A549 (cell line): ENCODE results near the gene SLC13A5. TPM values are rescaled to one million over a fixed set of nuclear protein-coding genes. Genes with fewer than 3 reads are reported as not detected.

Experiments
- ATAC-seq, 2 experiments: fragments of 200-7000 bp in 1 of 2; fragments of >200 bp in 1 of 2; cut with Nextera tagmentation in 1 of 2; cut with Tn5 transposase in 1 of 2; 3 replicates each; pipeline versions ENCODE4 v1.8.0 to v1.9.1; 2018 to 2020; ENCODE audit warnings: mild to moderate bottlenecking in 1 of 2, moderate library complexity in 1 of 2
- CTCF ChIA-PET: fragments of 300-600 bp; sonication (Branson Sonifier 250); formaldehyde crosslinking; extraction: SDS; loops from one replicate; lab custom pipeline; 2021; ENCODE audit warnings: antibody characterized with exemption, inconsistent platforms; lab: Yijun Ruan, JAX
- POLR2A ChIA-PET: fragments of 350-600 bp; formaldehyde crosslinking; extraction: SDS; loops from one replicate; lab custom pipeline; 2021; ENCODE audit warnings: antibody characterized with exemption, inconsistent platforms; lab: Yijun Ruan, JAX
- DNase-seq, 2 experiments: peaks; one replicate each; pipeline versions ENCODE4 v3.0.0 to v3.0.0-alpha.2; 2011 to 2016; ENCODE audit warnings: low read depth in 1 of 2, low spot score in 1 of 2
- FAIRE-seq: peaks from 2 replicates; lab custom pipeline; 2011; peaks lifted over from hg19 to GRCh38; lab: Jason Lieb, UNC
- H3K27ac ChIP-seq, 2 experiments: fragments of >200 bp; sonication (Bioruptor Twin); formaldehyde crosslinking; 3 replicates each; pipeline ENCODE4 v1.5.1; 2016 to 2017
- H3K4me1 ChIP-seq: fragments of >200 bp; sonication (Bioruptor Twin); formaldehyde crosslinking; 3 replicates; pipeline ENCODE4 v1.6.1; 2016
- H3K4me2 ChIP-seq: fragments of >200 bp; sonication (Bioruptor Twin); formaldehyde crosslinking; 3 replicates; pipeline ENCODE4 v1.6.1; 2016
- H3K4me3 ChIP-seq: fragments of >200 bp; sonication (Bioruptor Twin); formaldehyde crosslinking; 3 replicates; pipeline ENCODE4 v1.5.1; 2016
- H3K9me3 ChIP-seq: fragments of >200 bp; sonication (Bioruptor Twin); formaldehyde crosslinking; 3 replicates; pipeline ENCODE4 v1.6.1; 2016
- CBX2 ChIP-seq: fragments of 200-600 bp; sonication (generic); IDR thresholded peaks from 2 replicates; pipeline ENCODE4 v1.6.1; 2016; ENCODE audit warnings: low read depth, mild to moderate bottlenecking, borderline replicate concordance
- CEBPB ChIP-seq, 2 experiments: fragments of >200 bp in 1 of 2; sonication (Bioruptor Twin) in 1 of 2; formaldehyde crosslinking in 1 of 2; IDR thresholded peaks; 2 replicates each; pipeline ENCODE4 v1.6.1; 2012 to 2016
- CHD2 ChIP-seq: fragments of 150-350 bp; IDR thresholded peaks from 2 replicates; pipeline ENCODE4 v1.6.1; 2014; ENCODE audit warnings: low read length; ENCODE audit not compliant: partially characterized antibody
- CTCF ChIP-seq: fragments of >200 bp; sonication (Bioruptor Twin); formaldehyde crosslinking; IDR thresholded peaks from 3 replicates; pipeline ENCODE4 v1.5.1; 2016
- EP300 ChIP-seq, 2 experiments: fragments of >200 bp; sonication (Bioruptor Twin); formaldehyde crosslinking; IDR thresholded peaks; 2 replicates in 1 of 2; 3 replicates in 1 of 2; pipeline ENCODE4 v1.6.1; 2016 to 2017
- ESRRA ChIP-seq: fragments of 150-350 bp; IDR thresholded peaks from 2 replicates; pipeline ENCODE4 v1.6.1; 2014; ENCODE audit warnings: mild to moderate bottlenecking, low read length, borderline replicate concordance
- HOXB13 ChIP-seq: fragments of 250-450 bp; sonication (Bioruptor Pico); IDR thresholded peaks from 2 replicates; pipeline ENCODE4 v1.5.0; 2020; ENCODE audit warnings: low read depth, mild to moderate bottlenecking, moderate library complexity
- JUN ChIP-seq, 2 experiments: fragments of >200 bp; sonication (Bioruptor Twin); formaldehyde crosslinking; IDR thresholded peaks; 2 replicates in 1 of 2; 3 replicates in 1 of 2; pipeline ENCODE4 v1.6.1; 2016 to 2017
- KDM1A ChIP-seq: fragments of 200-600 bp; sonication (generic); IDR thresholded peaks from 2 replicates; pipeline ENCODE4 v1.6.1; 2016; ENCODE audit warnings: low read depth, mild to moderate bottlenecking
- KDM5A ChIP-seq: fragments of 200-600 bp; sonication (generic); IDR thresholded peaks from 2 replicates; pipeline ENCODE4 v1.6.1; 2016; ENCODE audit warnings: antibody characterized with exemption, mild to moderate bottlenecking
- MAFK ChIP-seq: fragments of 450-650 bp; IDR thresholded peaks from 2 replicates; pipeline ENCODE4 v1.6.1; 2014; ENCODE audit not compliant: partially characterized antibody
- NFE2L2 ChIP-seq: fragments of 150-350 bp; conservative IDR thresholded peaks from 2 replicates; pipeline ENCODE4 v1.6.1; 2014; ENCODE audit warnings: low read length
- PBX3 ChIP-seq: IDR thresholded peaks from 2 replicates; pipeline ENCODE4 v1.6.1; 2012
- POLR2A ChIP-seq: IDR thresholded peaks from 2 replicates; pipeline ENCODE4 v1.6.1; 2012; ENCODE audit warnings: mild to moderate bottlenecking, low read length
- RCOR1 ChIP-seq: fragments of 150-350 bp; IDR thresholded peaks from 2 replicates; pipeline ENCODE4 v1.6.1; 2014; ENCODE audit warnings: antibody characterized with exemption, low read length, low read depth
- SMC3 ChIP-seq: fragments of >200 bp; sonication (Bioruptor Twin); formaldehyde crosslinking; IDR thresholded peaks from 3 replicates; pipeline ENCODE4 v1.6.1; 2018; ENCODE audit warnings: inconsistent platforms
- ZFP36 ChIP-seq: fragments of 450-650 bp; IDR thresholded peaks from 2 replicates; pipeline ENCODE4 v1.6.1; 2014; ENCODE audit warnings: borderline replicate concordance; ENCODE audit not compliant: partially characterized antibody
- ZSCAN20 ChIP-seq: fragments of 250-450 bp; sonication (Bioruptor Pico); IDR thresholded peaks from 2 replicates; pipeline ENCODE4 v1.8.0; 2022; ENCODE audit warnings: mild to moderate bottlenecking, moderate library complexity
- WGBS: methylation state at CpG from one replicate; pipeline ENCODE4 v1.1.6; 2017; ENCODE audit errors: missing lambda C conversion rate; 5-methylcytosine and 5-hydroxymethylcytosine counted together
- polyA plus RNA-seq, 4 experiments: library from polyadenylated mRNA; depleted of rRNA in 3 of 4; stranded (reverse); fragments of >200 nt; fragmentation: RNase III in 1 of 4; extraction: RNeasy Plus Mini Kit Qiagen cat#74134 plus additional on column Dnase treatment in 1 of 4; gene quantifications; 2 replicates in 3 of 4; 3 replicates in 1 of 4; pipeline ENCODE4 v1.2.3, GENCODE V29; 2011 to 2017
- TF ChIP-seq, protein P1 (sequence below): fragments of >200 bp; sonication (Bioruptor Twin); formaldehyde crosslinking; IDR thresholded peaks from 3 replicates; pipeline ENCODE4 v1.6.1; 2016
- TF ChIP-seq, protein P2 (sequence below): fragments of 150-350 bp; IDR thresholded peaks from 2 replicates; pipeline ENCODE4 v1.6.1; 2014; ENCODE audit warnings: low read depth, mild to moderate bottlenecking, low read length
- TF ChIP-seq, protein P3 (sequence below): fragments of 250-450 bp; sonication (Bioruptor Pico); IDR thresholded peaks from 2 replicates; pipeline ENCODE4 v1.5.0; 2021; ENCODE audit warnings: mild to moderate bottlenecking, moderate library complexity, borderline replicate concordance
- TF ChIP-seq, protein P4 (sequence below): fragments of 200-600 bp; sonication (generic); IDR thresholded peaks from 2 replicates; pipeline ENCODE4 v1.6.1; 2016; ENCODE audit warnings: antibody characterized with exemption, mild to moderate bottlenecking, moderate library complexity

Gene SLC13A5
- polyA plus RNA-seq, 2 of the 4 experiments (the other 2 are of a cell fraction), result 0.15 to 0.26 TPM

DNA sequence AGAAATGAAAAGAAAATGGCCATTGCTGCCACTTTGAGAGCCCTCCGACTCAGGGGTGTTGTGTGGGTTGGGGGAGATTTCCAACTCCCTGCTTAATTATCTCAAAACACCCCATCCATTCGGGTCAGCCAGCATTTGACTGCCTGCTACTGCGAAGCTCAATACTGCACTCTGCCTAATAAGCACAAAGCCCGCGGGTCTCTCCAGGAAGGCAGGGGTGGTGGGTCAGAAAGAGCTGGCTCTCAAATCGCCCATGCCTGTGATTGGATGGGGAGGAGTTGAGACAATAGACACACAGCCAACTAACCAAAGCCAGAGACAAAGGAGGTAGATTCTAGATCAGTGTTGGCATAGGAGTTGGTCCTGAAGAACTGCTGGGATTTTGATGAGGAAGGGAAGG lies 40.4 kb upstream of the SLC13A5 start:
- DNase-seq (no peak), ATAC-seq (no peak), FAIRE-seq (no peak)
- H3K27ac ChIP-seq, result no peak overlapping the region
- no peak overlapping the region for H3K4me2 ChIP-seq
- no peaks in the 10 kb centered on the region for H3K9me3 ChIP-seq
- TF ChIP-seq CHD2 (no peak), POLR2A (no peak), SMC3 (no peak), CBX2 (no peak), KDM1A (no peak), JUN (IDR thresholded peaks at IDR 0.05) (no peak), RCOR1 (no peak), PBX3 (no peak), ESRRA (no peak), EP300 (IDR thresholded peaks at IDR 0.05) (no peak), CTCF (no peak), KDM5A (no peak), MAFK (no peak), CEBPB (IDR thresholded peaks at IDR 0.05) (no peak), NFE2L2 (no peak)
- TF ChIP-seq, protein P1, sequence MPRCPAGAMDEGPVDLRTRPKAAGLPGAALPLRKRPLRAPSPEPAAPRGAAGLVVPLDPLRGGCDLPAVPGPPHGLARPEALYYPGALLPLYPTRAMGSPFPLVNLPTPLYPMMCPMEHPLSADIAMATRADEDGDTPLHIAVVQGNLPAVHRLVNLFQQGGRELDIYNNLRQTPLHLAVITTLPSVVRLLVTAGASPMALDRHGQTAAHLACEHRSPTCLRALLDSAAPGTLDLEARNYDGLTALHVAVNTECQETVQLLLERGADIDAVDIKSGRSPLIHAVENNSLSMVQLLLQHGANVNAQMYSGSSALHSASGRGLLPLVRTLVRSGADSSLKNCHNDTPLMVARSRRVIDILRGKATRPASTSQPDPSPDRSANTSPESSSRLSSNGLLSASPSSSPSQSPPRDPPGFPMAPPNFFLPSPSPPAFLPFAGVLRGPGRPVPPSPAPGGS, result no peak
- ChIA-PET POLR2A (no interaction called here), CTCF (interaction anchor here (1.2 kb wide), 1 partner anchor 59 kb away, joined by 3 read pairs; no protein-coding TSS in a partner anchor)
- H3K4me3 ChIP-seq, result no peak overlapping the region
- H3K4me1 ChIP-seq, result peaks cover 6% of the 10 kb centered on the region; the same call in 1 of the 3 replicates
- 64% methylated on average over 6 of the region's 6 CpGs for WGBS

- Histone ChIP-seq H3K4me1 (peaks cover 6% of the 10 kb centered on the region; the same call in 1 of the 3 replicates), H3K4me3 (no peak overlapping the region), H3K9me3 (no peaks in the 10 kb centered on the region), H3K4me2 (no peak overlapping the region), H3K27ac (0 out of 6 replicates have a peak overlapping the region, but pooled peaks of 1 of the 2 experiments have one; percentile 35)
- no peak for DNase-seq
- WGBS, result 69% methylated on average over 9 of the region's 9 CpGs
- TF ChIP-seq ZSCAN20 (CRISPR knock-in tag) (no peak), HOXB13 (no peak)
- FAIRE-seq, result no peak
- ChIA-PET CTCF (interaction anchor here (0.7 kb wide), 1 partner anchor 1237 kb away, joined by 5 read pairs; no protein-coding TSS in a partner anchor), POLR2A (no interaction called here)
- no peak for ATAC-seq
Measured at GRCh38 chr17:6753006-6753445, 39.9 kb upstream of the SLC13A5 start.

- H3K4me1 ChIP-seq, result peaks cover 6% of the 10 kb centered on the region; the same call in 1 of the 3 replicates
- no peak overlapping the region for H3K4me2 ChIP-seq
- ChIA-PET POLR2A (no interaction called here), CTCF (interaction anchor here (0.7 kb wide), 1 partner anchor 1236 kb away, joined by 5 read pairs; no protein-coding TSS in a partner anchor)
- WGBS, result 44% methylated on average over 7 of the region's 7 CpGs
- no peak overlapping the region for H3K4me3 ChIP-seq
- DNase-seq (no peak), FAIRE-seq (no peak), ATAC-seq (no peak; a peak in 1 of 6 replicates)
- no peaks in the 10 kb centered on the region for H3K9me3 ChIP-seq
- H3K27ac ChIP-seq, result peak overlapping the region in 1 of 2 experiments; percentile 52; a peak in 3 of 6 replicates
- TF ChIP-seq, protein P2, sequence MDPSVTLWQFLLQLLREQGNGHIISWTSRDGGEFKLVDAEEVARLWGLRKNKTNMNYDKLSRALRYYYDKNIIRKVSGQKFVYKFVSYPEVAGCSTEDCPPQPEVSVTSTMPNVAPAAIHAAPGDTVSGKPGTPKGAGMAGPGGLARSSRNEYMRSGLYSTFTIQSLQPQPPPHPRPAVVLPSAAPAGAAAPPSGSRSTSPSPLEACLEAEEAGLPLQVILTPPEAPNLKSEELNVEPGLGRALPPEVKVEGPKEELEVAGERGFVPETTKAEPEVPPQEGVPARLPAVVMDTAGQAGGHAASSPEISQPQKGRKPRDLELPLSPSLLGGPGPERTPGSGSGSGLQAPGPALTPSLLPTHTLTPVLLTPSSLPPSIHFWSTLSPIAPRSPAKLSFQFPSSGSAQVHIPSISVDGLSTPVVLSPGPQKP, result no peak
- TF ChIP-seq, protein P3, sequence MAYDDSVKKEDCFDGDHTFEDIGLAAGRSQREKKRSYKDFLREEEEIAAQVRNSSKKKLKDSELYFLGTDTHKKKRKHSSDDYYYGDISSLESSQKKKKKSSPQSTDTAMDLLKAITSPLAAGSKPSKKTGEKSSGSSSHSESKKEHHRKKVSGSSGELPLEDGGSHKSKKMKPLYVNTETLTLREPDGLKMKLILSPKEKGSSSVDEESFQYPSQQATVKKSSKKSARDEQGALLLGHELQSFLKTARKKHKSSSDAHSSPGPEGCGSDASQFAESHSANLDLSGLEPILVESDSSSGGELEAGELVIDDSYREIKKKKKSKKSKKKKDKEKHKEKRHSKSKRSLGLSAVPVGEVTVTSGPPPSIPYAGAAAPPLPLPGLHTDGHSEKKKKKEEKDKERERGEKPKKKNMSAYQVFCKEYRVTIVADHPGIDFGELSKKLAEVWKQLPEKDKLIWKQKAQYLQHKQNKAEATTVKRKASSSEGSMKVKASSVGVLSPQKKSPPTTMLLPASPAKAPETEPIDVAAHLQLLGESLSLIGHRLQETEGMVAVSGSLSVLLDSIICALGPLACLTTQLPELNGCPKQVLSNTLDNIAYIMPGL, result no peak
- TF ChIP-seq ZFP36 (no peak), POLR2A (no peak)
- TF ChIP-seq, protein P4, sequence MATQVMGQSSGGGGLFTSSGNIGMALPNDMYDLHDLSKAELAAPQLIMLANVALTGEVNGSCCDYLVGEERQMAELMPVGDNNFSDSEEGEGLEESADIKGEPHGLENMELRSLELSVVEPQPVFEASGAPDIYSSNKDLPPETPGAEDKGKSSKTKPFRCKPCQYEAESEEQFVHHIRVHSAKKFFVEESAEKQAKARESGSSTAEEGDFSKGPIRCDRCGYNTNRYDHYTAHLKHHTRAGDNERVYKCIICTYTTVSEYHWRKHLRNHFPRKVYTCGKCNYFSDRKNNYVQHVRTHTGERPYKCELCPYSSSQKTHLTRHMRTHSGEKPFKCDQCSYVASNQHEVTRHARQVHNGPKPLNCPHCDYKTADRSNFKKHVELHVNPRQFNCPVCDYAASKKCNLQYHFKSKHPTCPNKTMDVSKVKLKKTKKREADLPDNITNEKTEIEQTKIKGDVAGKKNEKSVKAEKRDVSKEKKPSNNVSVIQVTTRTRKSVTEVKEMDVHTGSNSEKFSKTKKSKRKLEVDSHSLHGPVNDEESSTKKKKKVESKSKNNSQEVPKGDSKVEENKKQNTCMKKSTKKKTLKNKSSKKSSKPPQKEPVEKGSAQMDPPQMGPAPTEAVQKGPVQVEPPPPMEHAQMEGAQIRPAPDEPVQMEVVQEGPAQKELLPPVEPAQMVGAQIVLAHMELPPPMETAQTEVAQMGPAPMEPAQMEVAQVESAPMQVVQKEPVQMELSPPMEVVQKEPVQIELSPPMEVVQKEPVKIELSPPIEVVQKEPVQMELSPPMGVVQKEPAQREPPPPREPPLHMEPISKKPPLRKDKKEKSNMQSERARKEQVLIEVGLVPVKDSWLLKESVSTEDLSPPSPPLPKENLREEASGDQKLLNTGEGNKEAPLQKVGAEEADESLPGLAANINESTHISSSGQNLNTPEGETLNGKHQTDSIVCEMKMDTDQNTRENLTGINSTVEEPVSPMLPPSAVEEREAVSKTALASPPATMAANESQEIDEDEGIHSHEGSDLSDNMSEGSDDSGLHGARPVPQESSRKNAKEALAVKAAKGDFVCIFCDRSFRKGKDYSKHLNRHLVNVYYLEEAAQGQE, result no peak
Measured at GRCh38 chr17:6752068-6752909, 39.1 kb upstream of the SLC13A5 start.
